ENCODE data around the gene AKAP6.

AKAP6 gene, protein sequence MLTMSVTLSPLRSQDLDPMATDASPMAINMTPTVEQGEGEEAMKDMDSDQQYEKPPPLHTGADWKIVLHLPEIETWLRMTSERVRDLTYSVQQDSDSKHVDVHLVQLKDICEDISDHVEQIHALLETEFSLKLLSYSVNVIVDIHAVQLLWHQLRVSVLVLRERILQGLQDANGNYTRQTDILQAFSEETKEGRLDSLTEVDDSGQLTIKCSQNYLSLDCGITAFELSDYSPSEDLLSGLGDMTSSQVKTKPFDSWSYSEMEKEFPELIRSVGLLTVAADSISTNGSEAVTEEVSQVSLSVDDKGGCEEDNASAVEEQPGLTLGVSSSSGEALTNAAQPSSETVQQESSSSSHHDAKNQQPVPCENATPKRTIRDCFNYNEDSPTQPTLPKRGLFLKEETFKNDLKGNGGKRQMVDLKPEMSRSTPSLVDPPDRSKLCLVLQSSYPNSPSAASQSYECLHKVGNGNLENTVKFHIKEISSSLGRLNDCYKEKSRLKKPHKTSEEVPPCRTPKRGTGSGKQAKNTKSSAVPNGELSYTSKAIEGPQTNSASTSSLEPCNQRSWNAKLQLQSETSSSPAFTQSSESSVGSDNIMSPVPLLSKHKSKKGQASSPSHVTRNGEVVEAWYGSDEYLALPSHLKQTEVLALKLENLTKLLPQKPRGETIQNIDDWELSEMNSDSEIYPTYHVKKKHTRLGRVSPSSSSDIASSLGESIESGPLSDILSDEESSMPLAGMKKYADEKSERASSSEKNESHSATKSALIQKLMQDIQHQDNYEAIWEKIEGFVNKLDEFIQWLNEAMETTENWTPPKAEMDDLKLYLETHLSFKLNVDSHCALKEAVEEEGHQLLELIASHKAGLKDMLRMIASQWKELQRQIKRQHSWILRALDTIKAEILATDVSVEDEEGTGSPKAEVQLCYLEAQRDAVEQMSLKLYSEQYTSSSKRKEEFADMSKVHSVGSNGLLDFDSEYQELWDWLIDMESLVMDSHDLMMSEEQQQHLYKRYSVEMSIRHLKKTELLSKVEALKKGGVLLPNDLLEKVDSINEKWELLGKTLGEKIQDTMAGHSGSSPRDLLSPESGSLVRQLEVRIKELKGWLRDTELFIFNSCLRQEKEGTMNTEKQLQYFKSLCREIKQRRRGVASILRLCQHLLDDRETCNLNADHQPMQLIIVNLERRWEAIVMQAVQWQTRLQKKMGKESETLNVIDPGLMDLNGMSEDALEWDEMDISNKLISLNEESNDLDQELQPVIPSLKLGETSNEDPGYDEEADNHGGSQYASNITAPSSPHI (N-terminal part only)
- 1.0 to 1.9 (median 1.7) reads per million in 3 donors for total RNA-seq

DNA sequence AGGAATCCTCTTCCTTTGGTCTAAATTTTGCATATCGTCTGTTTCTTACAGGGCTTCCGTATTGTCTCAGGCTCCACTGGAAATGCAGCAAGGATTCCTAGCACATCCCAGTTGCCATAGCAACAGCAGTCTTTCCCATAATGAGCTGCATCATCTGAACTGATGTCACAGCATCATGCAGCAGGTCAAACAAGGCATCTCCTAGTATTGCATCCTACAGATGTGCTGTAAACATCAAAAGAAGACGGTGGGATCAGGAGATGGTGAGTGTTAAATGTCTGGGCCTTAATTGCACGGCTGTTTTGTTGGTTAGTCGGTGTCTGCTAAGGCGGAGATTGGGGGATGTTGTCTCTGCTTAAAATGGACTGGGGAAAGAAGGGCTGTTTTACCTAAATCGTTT is at the start of gene AKAP6:
AKAP6 (plus strand) TSS at position 153 of the 400 bp plus-strand sequence. CDS start 104,196 bp downstream, outside the sequence.
- no peaks in the 10 kb centered on the region for H3K27me3 ChIP-seq (replicated peaks; ENCODE audit: control insufficient read depth, insufficient read depth, low read length, poor library complexity, severe bottlenecking)
- H3K4me3 ChIP-seq (ENCODE audit: insufficient read depth, low read depth, low read length, poor library complexity, severe bottlenecking): no peak within 1 kb of the TSS
- H3K4me1 ChIP-seq (ENCODE audit: control insufficient read depth, insufficient read depth, low read length, poor library complexity, severe bottlenecking): no peaks in the 10 kb centered on the region
- no peaks in the 10 kb centered on the region for H3K36me3 ChIP-seq (ENCODE audit: control insufficient read depth, insufficient read depth, low read length)
- no peak within 1 kb of the TSS for H3K27ac ChIP-seq (ENCODE audit: insufficient read depth, low read length, poor library complexity, severe bottlenecking)
- DNase-seq: no peak
- no peaks in the 10 kb centered on the region for H3K9me3 ChIP-seq (ENCODE audit: control insufficient read depth, low read length)

DNA sequence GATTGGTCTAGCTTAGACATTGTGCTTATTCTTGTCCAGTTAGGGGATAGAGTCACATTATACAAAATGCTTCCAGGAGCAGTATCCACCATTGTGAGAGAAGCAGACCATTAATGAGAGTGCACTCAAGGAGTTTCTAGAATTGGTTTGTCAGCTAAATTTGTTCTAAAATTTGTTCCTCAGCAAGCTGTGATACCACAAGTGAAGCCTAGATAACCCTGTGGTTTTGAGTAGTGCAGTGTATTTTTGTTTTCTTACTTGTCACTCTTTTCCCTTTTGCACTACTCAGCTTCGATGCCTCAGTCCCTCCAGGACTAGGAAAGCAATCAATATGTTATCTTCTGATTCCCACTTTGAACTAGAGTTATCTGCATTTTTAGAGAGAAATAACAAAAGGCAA is 42.5 kb upstream of the AKAP6 start:
- no peaks in the 10 kb centered on the region for H3K27me3 ChIP-seq (replicated peaks; ENCODE audit: control insufficient read depth, insufficient read depth, low read length, poor library complexity, severe bottlenecking)
- no peaks in the 10 kb centered on the region for H3K36me3 ChIP-seq (ENCODE audit: control insufficient read depth, insufficient read depth, low read length)
- no peaks in the 10 kb centered on the region for H3K4me1 ChIP-seq (ENCODE audit: control insufficient read depth, insufficient read depth, low read length, poor library complexity, severe bottlenecking)
- no peak overlapping the region for H3K27ac ChIP-seq (ENCODE audit: insufficient read depth, low read length, poor library complexity, severe bottlenecking)
- H3K4me3 ChIP-seq (ENCODE audit: insufficient read depth, low read depth, low read length, poor library complexity, severe bottlenecking): no peak overlapping the region
- DNase-seq: no peak
- H3K9me3 ChIP-seq (ENCODE audit: control insufficient read depth, low read length): no peaks in the 10 kb centered on the region

DNA sequence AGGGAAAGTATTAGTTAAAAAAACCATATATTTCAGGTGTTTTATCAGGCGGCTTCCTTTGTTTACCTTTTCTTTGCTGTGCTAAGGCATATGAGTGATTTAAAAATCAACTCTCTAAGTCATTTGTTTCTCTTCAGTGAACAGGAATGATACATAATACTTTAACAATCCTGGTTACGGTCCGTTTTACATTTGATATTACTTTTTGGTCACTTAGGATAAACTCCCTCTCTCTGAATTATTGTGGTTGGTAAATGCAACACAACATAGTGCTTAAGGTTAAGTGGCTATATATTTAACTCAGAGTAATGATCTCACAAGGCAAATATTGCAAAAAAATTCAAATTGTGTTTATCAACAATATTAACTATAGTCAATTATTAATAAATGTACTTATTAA is 32.7 kb upstream of the AKAP6 start:
- no peak overlapping the region for H3K27ac ChIP-seq (ENCODE audit: insufficient read depth, low read length, poor library complexity, severe bottlenecking)
- no peaks in the 10 kb centered on the region for H3K36me3 ChIP-seq (ENCODE audit: control insufficient read depth, insufficient read depth, low read length)
- no peaks in the 10 kb centered on the region for H3K9me3 ChIP-seq (ENCODE audit: control insufficient read depth, low read length)
- no peak overlapping the region for H3K4me3 ChIP-seq (ENCODE audit: insufficient read depth, low read depth, low read length, poor library complexity, severe bottlenecking)
- no peaks in the 10 kb centered on the region for H3K27me3 ChIP-seq (replicated peaks; ENCODE audit: control insufficient read depth, insufficient read depth, low read length, poor library complexity, severe bottlenecking)
- DNase-seq: no peak
- no peaks in the 10 kb centered on the region for H3K4me1 ChIP-seq (ENCODE audit: control insufficient read depth, insufficient read depth, low read length, poor library complexity, severe bottlenecking)

DNA sequence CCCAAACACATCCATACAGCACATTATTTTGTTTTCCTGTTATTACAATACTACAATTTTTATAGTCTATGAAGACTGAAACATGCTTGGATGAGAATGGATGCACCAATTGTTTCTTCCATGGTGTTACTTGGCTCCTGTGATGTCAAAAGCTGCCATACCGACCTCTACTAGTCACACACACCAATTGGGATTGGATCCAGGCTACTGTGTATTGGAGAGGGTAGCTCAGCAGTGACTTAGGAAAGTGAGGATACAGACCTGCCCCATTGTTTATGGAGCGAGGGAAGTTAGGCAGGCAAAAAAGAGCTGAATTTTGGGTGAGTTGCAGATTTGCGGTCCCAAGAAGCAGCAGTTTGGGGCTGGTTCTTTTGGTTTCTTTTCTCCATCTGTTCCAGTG is 30.8 kb upstream of the AKAP6 start:
- H3K4me3 ChIP-seq (ENCODE audit: insufficient read depth, low read depth, low read length, poor library complexity, severe bottlenecking): no peak overlapping the region
- no peaks in the 10 kb centered on the region for H3K9me3 ChIP-seq (ENCODE audit: control insufficient read depth, low read length)
- H3K36me3 ChIP-seq (ENCODE audit: control insufficient read depth, insufficient read depth, low read length): no peaks in the 10 kb centered on the region
- no peak for DNase-seq
- no peak overlapping the region for H3K27ac ChIP-seq (ENCODE audit: insufficient read depth, low read length, poor library complexity, severe bottlenecking)
- no peaks in the 10 kb centered on the region for H3K4me1 ChIP-seq (ENCODE audit: control insufficient read depth, insufficient read depth, low read length, poor library complexity, severe bottlenecking)
- H3K27me3 ChIP-seq (replicated peaks; ENCODE audit: control insufficient read depth, insufficient read depth, low read length, poor library complexity, severe bottlenecking): no peaks in the 10 kb centered on the region

DNA sequence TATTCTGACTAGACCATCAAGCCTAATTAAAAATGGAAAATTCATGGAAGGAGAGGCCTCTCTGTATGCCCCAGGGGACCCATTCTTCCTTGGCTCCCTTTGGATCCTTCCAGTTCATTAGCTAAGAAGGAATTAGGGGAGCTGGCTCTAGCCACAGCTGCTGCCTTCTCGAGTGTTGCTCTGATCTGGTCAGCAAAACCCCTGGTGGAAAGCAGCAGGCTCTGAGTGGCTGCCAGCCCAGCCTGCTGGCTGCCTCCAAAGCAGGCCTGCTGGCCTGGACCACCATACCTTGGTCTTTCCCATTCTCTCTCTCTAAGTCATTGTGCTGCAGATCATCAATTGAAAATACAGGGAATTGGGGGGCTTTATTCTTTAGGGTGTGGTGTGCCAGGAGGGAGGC is 29.0 kb upstream of the AKAP6 start:
- Histone ChIP-seq H3K27me3 (replicated peaks; ENCODE audit: control insufficient read depth, insufficient read depth, low read length, poor library complexity, severe bottlenecking) (no peaks in the 10 kb centered on the region), H3K9me3 (ENCODE audit: control insufficient read depth, low read length) (no peaks in the 10 kb centered on the region), H3K27ac (ENCODE audit: insufficient read depth, low read length, poor library complexity, severe bottlenecking) (no peak overlapping the region), H3K4me1 (ENCODE audit: control insufficient read depth, insufficient read depth, low read length, poor library complexity, severe bottlenecking) (no peaks in the 10 kb centered on the region), H3K4me3 (ENCODE audit: insufficient read depth, low read depth, low read length, poor library complexity, severe bottlenecking) (no peak overlapping the region), H3K36me3 (ENCODE audit: control insufficient read depth, insufficient read depth, low read length) (no peaks in the 10 kb centered on the region)
- DNase-seq: no peak

DNA sequence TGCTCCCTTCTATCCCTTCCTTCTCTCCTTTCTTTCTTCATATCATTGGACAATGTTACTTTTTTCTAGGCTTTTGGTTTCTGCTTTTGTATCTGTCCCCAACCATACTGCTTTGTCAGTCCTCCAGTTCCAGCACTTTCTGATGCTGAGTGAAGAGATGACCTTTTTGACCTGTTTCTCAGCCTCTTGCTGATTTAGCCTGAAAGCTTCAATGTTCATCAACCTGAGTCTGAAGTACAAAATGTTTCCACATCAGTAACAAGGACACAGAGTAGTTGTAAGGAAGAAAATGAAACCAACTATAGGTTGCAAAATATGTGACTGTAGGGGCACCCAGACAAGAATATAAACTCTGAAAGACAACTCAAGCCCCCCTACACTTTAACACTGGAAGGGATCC is 25.2 kb upstream of the AKAP6 start:
- H3K36me3 ChIP-seq (ENCODE audit: control insufficient read depth, insufficient read depth, low read length): no peaks in the 10 kb centered on the region
- no peak overlapping the region for H3K4me3 ChIP-seq (ENCODE audit: insufficient read depth, low read depth, low read length, poor library complexity, severe bottlenecking)
- H3K27me3 ChIP-seq (replicated peaks; ENCODE audit: control insufficient read depth, insufficient read depth, low read length, poor library complexity, severe bottlenecking): no peaks in the 10 kb centered on the region
- H3K27ac ChIP-seq (ENCODE audit: insufficient read depth, low read length, poor library complexity, severe bottlenecking): no peak overlapping the region
- H3K4me1 ChIP-seq (ENCODE audit: control insufficient read depth, insufficient read depth, low read length, poor library complexity, severe bottlenecking): no peaks in the 10 kb centered on the region
- DNase-seq: no peak
- H3K9me3 ChIP-seq (ENCODE audit: control insufficient read depth, low read length): no peaks in the 10 kb centered on the region

DNA sequence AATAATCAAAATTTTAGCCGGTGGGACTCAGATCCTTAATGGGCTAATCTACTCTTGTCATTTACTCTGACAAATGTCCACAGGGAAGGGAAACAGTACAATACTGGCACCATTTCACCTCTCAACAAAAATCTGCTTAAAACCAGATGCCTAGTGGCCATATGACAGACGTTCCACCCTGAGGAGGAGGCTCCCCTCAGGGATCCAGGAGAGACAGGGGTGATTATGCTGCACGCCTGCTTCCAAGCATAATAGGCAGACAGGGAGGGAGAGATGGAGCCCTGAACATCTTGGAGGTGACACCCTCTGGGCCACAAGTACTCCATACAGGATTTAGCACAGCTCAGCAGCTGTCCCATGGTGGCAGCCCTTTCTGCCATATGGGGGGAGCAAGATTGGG is 24.8 kb upstream of the AKAP6 start:
- no peaks in the 10 kb centered on the region for H3K4me1 ChIP-seq (ENCODE audit: control insufficient read depth, insufficient read depth, low read length, poor library complexity, severe bottlenecking)
- H3K27ac ChIP-seq (ENCODE audit: insufficient read depth, low read length, poor library complexity, severe bottlenecking): no peak overlapping the region
- H3K4me3 ChIP-seq (ENCODE audit: insufficient read depth, low read depth, low read length, poor library complexity, severe bottlenecking): no peak overlapping the region
- no peaks in the 10 kb centered on the region for H3K36me3 ChIP-seq (ENCODE audit: control insufficient read depth, insufficient read depth, low read length)
- H3K9me3 ChIP-seq (ENCODE audit: control insufficient read depth, low read length): no peaks in the 10 kb centered on the region
- no peaks in the 10 kb centered on the region for H3K27me3 ChIP-seq (replicated peaks; ENCODE audit: control insufficient read depth, insufficient read depth, low read length, poor library complexity, severe bottlenecking)
- DNase-seq: no peak

DNA sequence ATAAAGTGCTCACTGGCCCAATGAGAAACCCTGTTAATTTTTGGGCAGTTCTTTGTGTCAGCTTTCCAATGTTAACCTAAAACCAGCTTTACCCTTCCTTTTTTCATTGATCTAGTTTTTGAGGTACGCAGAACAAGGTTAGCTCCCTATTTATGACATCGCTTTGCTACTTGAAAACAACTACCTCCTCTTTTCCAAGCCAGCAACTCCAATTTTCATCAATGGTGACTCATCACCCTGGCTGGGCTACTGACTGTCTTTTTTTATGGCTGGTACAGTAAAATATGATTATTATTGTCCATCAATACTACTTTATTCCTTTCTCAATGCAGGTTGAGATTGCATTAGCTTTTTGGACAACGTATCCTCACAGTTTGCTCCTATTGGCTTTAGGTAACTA is 22.5 kb upstream of the AKAP6 start:
- Histone ChIP-seq H3K9me3 (ENCODE audit: control insufficient read depth, low read length) (no peaks in the 10 kb centered on the region), H3K27ac (ENCODE audit: insufficient read depth, low read length, poor library complexity, severe bottlenecking) (no peak overlapping the region)
- DNase-seq: no peak

DNA sequence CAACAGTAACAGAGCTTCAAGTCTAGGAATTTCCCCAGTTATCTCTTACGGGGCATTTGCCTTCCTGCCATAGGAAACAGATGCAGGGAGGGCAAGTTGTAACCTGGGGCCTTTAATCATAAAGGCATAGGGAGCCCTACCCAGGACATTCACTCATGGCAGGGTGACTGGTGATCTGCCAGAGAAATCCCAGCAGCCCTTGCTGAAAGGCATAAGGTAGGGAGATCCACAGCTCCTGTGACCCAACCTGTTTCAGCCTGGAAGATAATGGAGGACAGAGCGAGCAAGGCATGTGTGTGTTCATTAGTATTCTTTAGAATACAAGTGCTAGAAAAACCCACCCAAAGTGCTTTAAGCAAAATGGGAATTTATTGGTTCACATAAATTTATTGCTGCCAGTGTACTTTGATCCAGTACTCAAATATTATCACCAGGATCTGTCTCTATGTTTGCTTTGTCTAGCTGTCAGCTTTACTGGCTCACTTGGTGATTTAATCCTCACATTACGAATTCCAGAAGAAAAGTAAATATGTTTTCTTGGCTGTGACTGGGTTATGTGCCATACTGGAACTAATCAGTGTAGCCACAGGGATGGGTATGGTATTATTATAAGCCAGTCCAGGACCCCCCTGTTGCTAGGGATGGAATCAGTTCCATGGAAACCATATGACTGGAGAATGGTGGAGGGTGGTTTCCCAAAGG is 21.1 kb upstream of the AKAP6 start:
- no peaks in the 10 kb centered on the region for H3K36me3 ChIP-seq (ENCODE audit: control insufficient read depth, insufficient read depth, low read length)
- no peaks in the 10 kb centered on the region for H3K27me3 ChIP-seq (replicated peaks; ENCODE audit: control insufficient read depth, insufficient read depth, low read length, poor library complexity, severe bottlenecking)
- no peak for DNase-seq
- no peak overlapping the region for H3K27ac ChIP-seq (ENCODE audit: insufficient read depth, low read length, poor library complexity, severe bottlenecking)
- H3K4me3 ChIP-seq (ENCODE audit: insufficient read depth, low read depth, low read length, poor library complexity, severe bottlenecking): no peak overlapping the region
- no peaks in the 10 kb centered on the region for H3K9me3 ChIP-seq (ENCODE audit: control insufficient read depth, low read length)
- no peaks in the 10 kb centered on the region for H3K4me1 ChIP-seq (ENCODE audit: control insufficient read depth, insufficient read depth, low read length, poor library complexity, severe bottlenecking)

More for the DNA sequence above, 22.5 kb upstream of the AKAP6 start:
- Histone ChIP-seq H3K4me3 (ENCODE audit: insufficient read depth, low read depth, low read length, poor library complexity, severe bottlenecking) (no peak overlapping the region), H3K27me3 (replicated peaks; ENCODE audit: control insufficient read depth, insufficient read depth, low read length, poor library complexity, severe bottlenecking) (no peaks in the 10 kb centered on the region), H3K36me3 (ENCODE audit: control insufficient read depth, insufficient read depth, low read length) (no peaks in the 10 kb centered on the region), H3K4me1 (ENCODE audit: control insufficient read depth, insufficient read depth, low read length, poor library complexity, severe bottlenecking) (no peaks in the 10 kb centered on the region)

All from effector memory CD4-positive, alpha-beta T cell (primary cell).